Endothelial cell (in vitro differentiated cells): ENCODE results near the gene ACSF3. TPM values are rescaled to one million over a fixed set of nuclear protein-coding genes. Genes with fewer than 3 reads are reported as not detected.

Experiments used
- DNase-seq: peaks from one replicate; pipeline ENCODE4 v3.0.0; 2021; ENCODE audit warnings: low spot score
- H3K27ac Mint-ChIP-seq: one replicate; pipeline ENCODE4 v1.8.0; 2021; ENCODE audit warnings: mixed read lengths, inconsistent platforms; ENCODE audit not compliant: unreplicated experiment
- H3K27me3 Mint-ChIP-seq: one replicate; pipeline ENCODE4 v1.8.0; 2021; ENCODE audit warnings: mild to moderate bottlenecking, moderate library complexity, mixed read lengths, inconsistent platforms; ENCODE audit not compliant: unreplicated experiment
- H3K36me3 Mint-ChIP-seq: one replicate; pipeline ENCODE4 v1.8.0; 2021; ENCODE audit warnings: mild to moderate bottlenecking, low read depth, mixed read lengths, inconsistent platforms; ENCODE audit not compliant: unreplicated experiment
- H3K4me1 Mint-ChIP-seq: one replicate; pipeline ENCODE4 v1.8.0; 2021; ENCODE audit warnings: mild to moderate bottlenecking, mixed read lengths, inconsistent platforms; ENCODE audit not compliant: unreplicated experiment
- H3K4me3 Mint-ChIP-seq: one replicate; pipeline ENCODE4 v1.8.0; 2021; ENCODE audit warnings: mild to moderate bottlenecking, mixed read lengths, inconsistent platforms; ENCODE audit not compliant: unreplicated experiment
- H3K9me3 Mint-ChIP-seq: one replicate; pipeline ENCODE4 v1.8.0; 2021; ENCODE audit warnings: mixed read lengths, inconsistent platforms; ENCODE audit not compliant: unreplicated experiment
- CTCF ChIP-seq: fragments of 200-600 bp; sonication (generic); IDR thresholded peaks from one replicate; pipeline ENCODE4 v1.5.0; 2021; ENCODE audit warnings: antibody characterized with exemption; ENCODE audit not compliant: unreplicated experiment
- total RNA-seq: library from RNA; stranded (reverse); fragmentation: NEBNext Ultra II Directional; extraction: Animal tissue kit (Norgen Biotek cat#: 25700); gene quantifications from one replicate; pipeline ENCODE4 v1.2.1, GENCODE V29; 2021; ENCODE audit not compliant: unreplicated experiment

ACSF3 gene
- total RNA-seq, 1 donor from 2014 or later = 28.2 TPM

GRCh38 chr16:89063768-89064320, 29.8 kb upstream of the ACSF3 start:
- no peak overlapping the region for H3K4me3 Mint-ChIP-seq
- H3K9me3 Mint-ChIP-seq = no peaks in the 10 kb centered on the region
- no peak for TF ChIP-seq CTCF
- H3K27me3 Mint-ChIP-seq = peaks cover 3% of the 10 kb centered on the region
- H3K4me1 Mint-ChIP-seq = no peaks in the 10 kb centered on the region
- no peak for DNase-seq
- no peak overlapping the region for H3K27ac Mint-ChIP-seq
- H3K36me3 Mint-ChIP-seq = no peaks in the 10 kb centered on the region

DNA sequence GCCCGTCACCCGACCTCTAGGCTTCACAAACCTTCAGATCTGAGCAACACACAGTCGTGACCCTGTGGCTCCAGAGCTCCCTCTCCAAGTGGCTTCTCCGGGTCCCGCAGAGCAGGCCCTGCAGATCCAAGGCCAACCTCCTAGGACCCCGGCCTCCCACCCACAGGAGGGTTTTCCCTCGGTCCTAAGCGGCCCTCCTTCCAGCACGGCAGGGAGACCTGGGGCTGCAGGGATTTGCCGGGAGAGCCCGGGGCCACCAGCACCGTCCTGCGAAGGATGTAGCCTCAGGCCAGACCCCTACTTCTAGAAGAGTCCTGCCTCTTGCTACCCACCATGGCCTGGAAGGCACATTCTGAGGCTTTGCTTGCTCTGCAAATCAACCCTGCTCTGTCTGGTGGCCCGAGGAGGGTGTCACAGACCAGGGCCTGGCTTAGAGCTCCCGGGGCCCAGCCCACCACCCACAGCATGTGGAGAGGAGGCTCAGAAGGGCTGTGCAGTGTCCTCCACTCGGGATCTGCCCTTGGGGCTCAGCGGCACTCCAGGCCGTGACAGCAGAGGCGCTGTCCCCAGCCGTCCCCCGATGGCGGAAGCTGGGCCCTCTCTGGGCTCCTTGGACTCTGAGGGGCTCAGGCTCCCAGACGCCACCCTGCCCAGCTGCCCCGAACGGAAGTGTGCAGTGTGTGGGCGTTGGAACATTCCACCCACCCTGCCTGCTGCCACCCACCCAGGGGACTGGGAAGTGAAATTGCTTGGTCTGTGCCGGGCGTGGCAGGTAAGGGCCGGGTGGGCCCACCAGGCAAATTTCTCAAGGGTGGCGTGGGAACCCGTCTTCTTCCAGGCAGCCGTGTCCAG, 28.8 kb upstream of the ACSF3 start:
- H3K36me3 Mint-ChIP-seq = no peaks in the 10 kb centered on the region
- H3K27me3 Mint-ChIP-seq = peaks cover 3% of the 10 kb centered on the region
- H3K27ac Mint-ChIP-seq = no peak overlapping the region
- H3K4me1 Mint-ChIP-seq = no peaks in the 10 kb centered on the region
- DNase-seq = no peak
- no peaks in the 10 kb centered on the region for H3K9me3 Mint-ChIP-seq
- no peak overlapping the region for H3K4me3 Mint-ChIP-seq
- TF ChIP-seq CTCF = no peak

DNA sequence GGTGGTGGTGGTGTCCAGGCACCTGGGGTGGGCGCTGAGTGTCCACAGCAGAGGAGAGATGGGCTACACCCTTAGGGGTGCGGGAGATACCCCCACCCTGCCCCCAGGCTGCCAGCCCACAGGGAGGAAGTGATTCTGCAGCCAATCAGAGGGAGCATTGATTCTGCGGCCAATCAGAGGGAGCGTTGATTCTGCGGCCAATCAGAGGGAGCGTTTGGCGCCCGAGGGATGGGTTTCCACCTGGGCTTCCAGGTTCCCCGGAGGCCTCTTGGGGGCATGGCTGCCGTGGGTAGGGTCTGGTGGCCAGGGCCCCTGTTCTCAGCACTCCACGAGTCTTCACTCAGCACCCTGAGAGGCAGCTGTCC, 28.2 kb upstream of the ACSF3 start:
- Mint-ChIP-seq H3K27me3 (peaks cover 1% of the 10 kb centered on the region), H3K4me1 (no peaks in the 10 kb centered on the region), H3K36me3 (no peaks in the 10 kb centered on the region), H3K9me3 (no peaks in the 10 kb centered on the region), H3K4me3 (no peak overlapping the region), H3K27ac (no peak overlapping the region)
- no peak for DNase-seq
- TF ChIP-seq CTCF = no peak

GRCh38 chr16:89066721-89067120, 26.9 kb upstream of the ACSF3 start:
- no peak for DNase-seq
- Mint-ChIP-seq H3K9me3 (no peaks in the 10 kb centered on the region), H3K4me3 (no peak overlapping the region), H3K4me1 (no peaks in the 10 kb centered on the region), H3K27ac (no peak overlapping the region), H3K27me3 (peaks cover 2% of the 10 kb centered on the region), H3K36me3 (no peaks in the 10 kb centered on the region)
- TF ChIP-seq CTCF = no peak
